Measurements from ENCODE around the gene SOAT1. TPM values are rescaled to one million over a fixed set of nuclear protein-coding genes. Genes with fewer than 3 reads are reported as not detected.

The SOAT1 gene
- total and polyA plus RNA-seq, 5 donors from 2014 or later, result 40.7 to 118 (median 75.0) TPM

GRCh38 chr1:179305450-179305849 is 11.9 kb downstream of the SOAT1 start:
- Mint-ChIP-seq H3K4me1 (peaks cover 6 to 58% (median 44%) of the 10 kb centered on the region in 4 donors), H3K27ac (peak overlapping the region; percentile 7 to 53 (median 18)), H3K36me3 (peaks cover 47% of the 10 kb centered on the region), H3K27me3 (no peaks in the 10 kb centered on the region), H3K9me3 (no peaks in the 10 kb centered on the region), H3K4me3 (no peak overlapping the region)
- Histone ChIP-seq H3K4me3 (ENCODE audit: low read depth, low read length) (no peak overlapping the region), H3K36me3 (ENCODE audit: control insufficient read depth, insufficient read depth, low read length) (peaks cover 37% of the 10 kb centered on the region), H3K27ac (ENCODE audit: insufficient read depth, low read length, poor library complexity, severe bottlenecking) (no peak overlapping the region), H3K4me1 (ENCODE audit: control insufficient read depth, insufficient read depth, low read length, poor library complexity, severe bottlenecking) (peaks cover 11% of the 10 kb centered on the region), H3K9me3 (ENCODE audit: control insufficient read depth in 2 of 2, low read length in 2 of 2) (no peaks in the 10 kb centered on the region), H3K27me3 (ENCODE audit: control insufficient read depth, insufficient read depth, low read length) (no peaks in the 10 kb centered on the region)
- no peak for ATAC-seq (ENCODE audit: low read depth in 2 of 2)
- no peak for DNase-seq

- Histone ChIP-seq H3K27me3 (ENCODE audit: control insufficient read depth, insufficient read depth, low read length) (no peaks in the 10 kb centered on the region), H3K27ac (ENCODE audit: insufficient read depth, low read length, poor library complexity, severe bottlenecking) (no peak overlapping the region), H3K9me3 (ENCODE audit: control insufficient read depth in 2 of 2, low read length in 2 of 2) (no peaks in the 10 kb centered on the region), H3K4me3 (ENCODE audit: low read depth, low read length) (no peak overlapping the region), H3K4me1 (ENCODE audit: control insufficient read depth, insufficient read depth, low read length, poor library complexity, severe bottlenecking) (no peaks in the 10 kb centered on the region), H3K36me3 (ENCODE audit: control insufficient read depth, insufficient read depth, low read length) (peaks cover 18% of the 10 kb centered on the region)
- Mint-ChIP-seq H3K27me3 (no peaks in the 10 kb centered on the region), H3K4me1 (peaks cover 5 to 58% (median 38%) of the 10 kb centered on the region in 4 donors), H3K9me3 (no peaks in the 10 kb centered on the region), H3K4me3 (no peak overlapping the region), H3K27ac (no peak overlapping the region), H3K36me3 (peaks cover 41% of the 10 kb centered on the region)
- DNase-seq (no peak), ATAC-seq (ENCODE audit: low read depth in 2 of 2) (no peak)
Observed at GRCh38 chr1:179310291-179310690, 16.7 kb downstream of the SOAT1 start.

- Mint-ChIP-seq H3K9me3 (no peaks in the 10 kb centered on the region), H3K4me1 (peaks cover 5 to 56% (median 36%) of the 10 kb centered on the region in 4 donors), H3K27ac (no peak overlapping the region), H3K4me3 (no peak overlapping the region), H3K36me3 (peaks cover 37% of the 10 kb centered on the region), H3K27me3 (no peaks in the 10 kb centered on the region)
- no peaks in the 10 kb centered on the region for H3K9me3 ChIP-seq (ENCODE audit: control insufficient read depth in 2 of 2, low read length in 2 of 2)
- no peak overlapping the region for H3K4me3 ChIP-seq (ENCODE audit: low read depth, low read length)
- H3K36me3 ChIP-seq (ENCODE audit: control insufficient read depth, insufficient read depth, low read length), result peaks cover 18% of the 10 kb centered on the region
- no peak overlapping the region for H3K27ac ChIP-seq (ENCODE audit: insufficient read depth, low read length, poor library complexity, severe bottlenecking)
- DNase-seq (no peak), ATAC-seq (ENCODE audit: low read depth in 2 of 2) (no peak)
- no peaks in the 10 kb centered on the region for H3K27me3 ChIP-seq (ENCODE audit: control insufficient read depth, insufficient read depth, low read length)
- no peaks in the 10 kb centered on the region for H3K4me1 ChIP-seq (ENCODE audit: control insufficient read depth, insufficient read depth, low read length, poor library complexity, severe bottlenecking)
Observed at GRCh38 chr1:179310721-179311120, 17.1 kb downstream of the SOAT1 start.

- Mint-ChIP-seq H3K4me1 (peaks cover 10 to 54% (median 36%) of the 10 kb centered on the region in 4 donors), H3K27me3 (no peaks in the 10 kb centered on the region), H3K9me3 (no peaks in the 10 kb centered on the region), H3K4me3 (no peak overlapping the region), H3K27ac (no peak overlapping the region), H3K36me3 (peaks cover 36% of the 10 kb centered on the region)
- ATAC-seq (ENCODE audit: low read depth in 2 of 2) (no peak), DNase-seq (no peak)
- Histone ChIP-seq H3K9me3 (ENCODE audit: control insufficient read depth in 2 of 2, low read length in 2 of 2) (no peaks in the 10 kb centered on the region), H3K27ac (ENCODE audit: insufficient read depth, low read length, poor library complexity, severe bottlenecking) (no peak overlapping the region), H3K4me1 (ENCODE audit: control insufficient read depth, insufficient read depth, low read length, poor library complexity, severe bottlenecking) (no peaks in the 10 kb centered on the region), H3K36me3 (ENCODE audit: control insufficient read depth, insufficient read depth, low read length) (peaks cover 21% of the 10 kb centered on the region), H3K27me3 (ENCODE audit: control insufficient read depth, insufficient read depth, low read length) (no peaks in the 10 kb centered on the region), H3K4me3 (ENCODE audit: low read depth, low read length) (no peak overlapping the region)
Observed at GRCh38 chr1:179311149-179311700, 17.6 kb downstream of the SOAT1 start.

- Mint-ChIP-seq H3K4me3 (no peak overlapping the region), H3K9me3 (no peaks in the 10 kb centered on the region), H3K27me3 (no peaks in the 10 kb centered on the region), H3K27ac (peak overlapping the region in 1 of 3 donors; percentile 53), H3K36me3 (peaks cover 29% of the 10 kb centered on the region), H3K4me1 (peaks cover 21 to 52% (median 41%) of the 10 kb centered on the region in 4 donors)
- Histone ChIP-seq H3K9me3 (ENCODE audit: control insufficient read depth in 2 of 2, low read length in 2 of 2) (no peaks in the 10 kb centered on the region), H3K36me3 (ENCODE audit: control insufficient read depth, insufficient read depth, low read length) (peaks cover 11% of the 10 kb centered on the region), H3K4me1 (ENCODE audit: control insufficient read depth, insufficient read depth, low read length, poor library complexity, severe bottlenecking) (peaks cover 2% of the 10 kb centered on the region), H3K4me3 (ENCODE audit: low read depth, low read length) (no peak overlapping the region), H3K27me3 (ENCODE audit: control insufficient read depth, insufficient read depth, low read length) (no peaks in the 10 kb centered on the region), H3K27ac (ENCODE audit: insufficient read depth, low read length, poor library complexity, severe bottlenecking) (no peak overlapping the region)
- ATAC-seq (ENCODE audit: low read depth in 2 of 2), result no peak
- DNase-seq, result no peak
Observed at GRCh38 chr1:179313004-179313403, 19.4 kb downstream of the SOAT1 start.

GRCh38 chr1:179314928-179315327 is 21.3 kb downstream of the SOAT1 start:
- Histone ChIP-seq H3K27ac (ENCODE audit: insufficient read depth, low read length, poor library complexity, severe bottlenecking) (no peak overlapping the region), H3K4me1 (ENCODE audit: control insufficient read depth, insufficient read depth, low read length, poor library complexity, severe bottlenecking) (peaks cover 2% of the 10 kb centered on the region), H3K9me3 (ENCODE audit: control insufficient read depth in 2 of 2, low read length in 2 of 2) (no peaks in the 10 kb centered on the region), H3K36me3 (ENCODE audit: control insufficient read depth, insufficient read depth, low read length) (peaks cover 10% of the 10 kb centered on the region), H3K27me3 (ENCODE audit: control insufficient read depth, insufficient read depth, low read length) (no peaks in the 10 kb centered on the region), H3K4me3 (ENCODE audit: low read depth, low read length) (no peak overlapping the region)
- ATAC-seq (ENCODE audit: low read depth in 2 of 2), result no peak
- no peak for DNase-seq
- Mint-ChIP-seq H3K9me3 (no peaks in the 10 kb centered on the region), H3K27ac (peak overlapping the region in 2 of 3 donors; percentile 15 to 51), H3K36me3 (peaks cover 41% of the 10 kb centered on the region), H3K27me3 (no peaks in the 10 kb centered on the region), H3K4me3 (no peak overlapping the region), H3K4me1 (peaks cover 32 to 66% (median 51%) of the 10 kb centered on the region in 4 donors)

GRCh38 chr1:179318491-179318890 is 24.9 kb downstream of the SOAT1 start:
- H3K27ac ChIP-seq (ENCODE audit: insufficient read depth, low read length, poor library complexity, severe bottlenecking), result no peak overlapping the region
- no peaks in the 10 kb centered on the region for H3K9me3 ChIP-seq (ENCODE audit: control insufficient read depth in 2 of 2, low read length in 2 of 2)
- Mint-ChIP-seq H3K36me3 (peaks cover 46% of the 10 kb centered on the region), H3K9me3 (peaks cover 0 to 4% (median 0%) of the 10 kb centered on the region in 7 donors), H3K4me1 (peaks cover 40 to 69% (median 52%) of the 10 kb centered on the region in 4 donors), H3K27me3 (no peaks in the 10 kb centered on the region), H3K27ac (peak overlapping the region in 2 of 3 donors; percentile 21 to 49), H3K4me3 (peak overlapping the region in 1 of 4 donors; percentile 21)
- no peak overlapping the region for H3K4me3 ChIP-seq (ENCODE audit: low read depth, low read length)
- no peaks in the 10 kb centered on the region for H3K27me3 ChIP-seq (ENCODE audit: control insufficient read depth, insufficient read depth, low read length)
- H3K36me3 ChIP-seq (ENCODE audit: control insufficient read depth, insufficient read depth, low read length), result peaks cover 26% of the 10 kb centered on the region
- ATAC-seq (ENCODE audit: low read depth in 2 of 2) (no peak), DNase-seq (no peak)
- peaks cover 2% of the 10 kb centered on the region for H3K4me1 ChIP-seq (ENCODE audit: control insufficient read depth, insufficient read depth, low read length, poor library complexity, severe bottlenecking)
